Measurements from ENCODE around the gene SHH.

DNA sequence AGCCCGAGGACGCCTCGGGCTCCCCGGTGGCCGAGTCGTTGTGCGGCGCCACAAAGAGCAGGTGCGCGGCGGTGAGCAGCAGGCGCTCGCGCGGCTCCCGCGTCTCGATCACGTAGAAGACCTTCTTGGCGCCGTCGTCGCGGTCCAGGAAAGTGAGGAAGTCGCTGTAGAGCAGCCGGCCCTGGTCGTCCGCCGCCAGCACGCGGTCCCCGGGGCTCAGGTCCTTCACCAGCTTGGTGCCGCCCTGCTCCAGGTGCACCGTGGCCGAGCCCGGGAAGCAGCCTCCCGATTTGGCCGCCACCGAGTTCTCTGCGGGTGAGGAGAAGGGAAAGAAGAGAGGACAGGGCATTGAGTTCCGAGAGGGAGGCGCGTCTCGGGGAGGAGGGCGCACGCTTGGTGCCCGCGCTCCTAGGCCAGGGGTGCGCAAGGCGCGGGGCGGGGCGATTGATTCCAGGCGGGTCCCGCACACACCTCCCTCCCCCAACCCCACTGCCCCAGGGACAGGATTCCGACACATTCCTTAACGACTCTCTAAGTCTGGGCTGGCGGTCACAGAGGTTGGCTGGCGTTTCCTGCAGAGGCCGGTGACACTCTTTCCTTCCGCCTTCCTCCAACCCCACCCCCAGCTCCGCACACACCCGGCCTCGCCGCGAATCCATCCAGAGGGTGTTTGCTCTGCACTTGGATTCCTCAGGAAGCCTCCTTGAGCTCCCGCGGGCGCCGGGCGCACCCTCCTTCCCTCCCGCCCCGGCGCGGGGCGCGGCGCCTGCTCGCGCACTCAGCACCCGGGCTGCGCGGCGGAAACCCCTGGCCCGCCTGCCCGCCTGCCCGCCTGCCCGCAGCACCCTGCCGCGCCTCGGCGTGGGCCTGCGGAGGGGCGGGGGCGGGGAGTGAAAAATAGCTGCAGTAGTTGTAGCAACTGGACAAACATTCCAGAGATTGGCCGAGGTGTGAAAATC lies 8.6 kb downstream of the SHH start:
- TF ChIP-seq, protein P1, sequence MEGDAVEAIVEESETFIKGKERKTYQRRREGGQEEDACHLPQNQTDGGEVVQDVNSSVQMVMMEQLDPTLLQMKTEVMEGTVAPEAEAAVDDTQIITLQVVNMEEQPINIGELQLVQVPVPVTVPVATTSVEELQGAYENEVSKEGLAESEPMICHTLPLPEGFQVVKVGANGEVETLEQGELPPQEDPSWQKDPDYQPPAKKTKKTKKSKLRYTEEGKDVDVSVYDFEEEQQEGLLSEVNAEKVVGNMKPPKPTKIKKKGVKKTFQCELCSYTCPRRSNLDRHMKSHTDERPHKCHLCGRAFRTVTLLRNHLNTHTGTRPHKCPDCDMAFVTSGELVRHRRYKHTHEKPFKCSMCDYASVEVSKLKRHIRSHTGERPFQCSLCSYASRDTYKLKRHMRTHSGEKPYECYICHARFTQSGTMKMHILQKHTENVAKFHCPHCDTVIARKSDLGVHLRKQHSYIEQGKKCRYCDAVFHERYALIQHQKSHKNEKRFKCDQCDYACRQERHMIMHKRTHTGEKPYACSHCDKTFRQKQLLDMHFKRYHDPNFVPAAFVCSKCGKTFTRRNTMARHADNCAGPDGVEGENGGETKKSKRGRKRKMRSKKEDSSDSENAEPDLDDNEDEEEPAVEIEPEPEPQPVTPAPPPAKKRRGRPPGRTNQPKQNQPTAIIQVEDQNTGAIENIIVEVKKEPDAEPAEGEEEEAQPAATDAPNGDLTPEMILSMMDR (IDR thresholded peaks at IDR 0.05; ENCODE audit: low read length), result no peak
- TF ChIP-seq EZH2 (optimal IDR thresholded peaks at IDR 0.05; ENCODE audit: low read depth, low read length), result no peak

All from MM.1S (cell line).